ENCODE results near the gene COP1.

DNA sequence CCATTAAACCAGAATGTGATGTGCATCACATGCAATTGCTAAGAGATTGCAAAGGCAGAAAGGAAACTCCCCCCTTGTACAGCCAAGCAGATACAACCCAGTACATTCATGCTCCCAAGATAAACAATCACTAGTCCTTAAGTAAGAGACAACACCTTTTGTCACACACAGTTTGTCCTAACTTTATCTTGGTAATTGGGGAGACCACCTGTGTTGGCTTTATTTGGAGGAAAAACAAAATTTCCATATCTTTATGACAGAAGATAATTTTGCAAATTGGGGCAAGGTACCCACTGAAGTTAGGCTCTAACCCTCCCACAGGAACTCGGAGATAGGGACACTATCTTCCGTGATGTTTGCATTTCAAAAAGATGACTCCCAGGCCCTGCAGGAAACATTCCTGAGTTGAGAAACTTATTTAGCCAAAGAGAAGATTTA is 288.7 kb downstream of the COP1 start:
- TF ChIP-seq, protein P1, sequence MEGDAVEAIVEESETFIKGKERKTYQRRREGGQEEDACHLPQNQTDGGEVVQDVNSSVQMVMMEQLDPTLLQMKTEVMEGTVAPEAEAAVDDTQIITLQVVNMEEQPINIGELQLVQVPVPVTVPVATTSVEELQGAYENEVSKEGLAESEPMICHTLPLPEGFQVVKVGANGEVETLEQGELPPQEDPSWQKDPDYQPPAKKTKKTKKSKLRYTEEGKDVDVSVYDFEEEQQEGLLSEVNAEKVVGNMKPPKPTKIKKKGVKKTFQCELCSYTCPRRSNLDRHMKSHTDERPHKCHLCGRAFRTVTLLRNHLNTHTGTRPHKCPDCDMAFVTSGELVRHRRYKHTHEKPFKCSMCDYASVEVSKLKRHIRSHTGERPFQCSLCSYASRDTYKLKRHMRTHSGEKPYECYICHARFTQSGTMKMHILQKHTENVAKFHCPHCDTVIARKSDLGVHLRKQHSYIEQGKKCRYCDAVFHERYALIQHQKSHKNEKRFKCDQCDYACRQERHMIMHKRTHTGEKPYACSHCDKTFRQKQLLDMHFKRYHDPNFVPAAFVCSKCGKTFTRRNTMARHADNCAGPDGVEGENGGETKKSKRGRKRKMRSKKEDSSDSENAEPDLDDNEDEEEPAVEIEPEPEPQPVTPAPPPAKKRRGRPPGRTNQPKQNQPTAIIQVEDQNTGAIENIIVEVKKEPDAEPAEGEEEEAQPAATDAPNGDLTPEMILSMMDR (IDR thresholded peaks at IDR 0.05): no peak
- no peak for TF ChIP-seq POLR2A (IDR thresholded peaks at IDR 0.05)
